Activated CD4-positive, alpha-beta T cell treated with anti-CD3 and anti-CD28 coated beads, Interleukin-2, amount 50 U/mL, for 48 hours (primary cell): ENCODE measurements around the gene SCAF8.
"Not testable (repeated sequence)": the region's sequence is repeated elsewhere in the genome, so short reads cannot be mapped to it uniquely, and the experiment has no call there.

Source experiments
- DNase-seq, 2 experiments: peaks; one replicate each; pipeline ENCODE4 v3.0.0-alpha.2; 2020

Gene SCAF8

GRCh38 chr6:154733183-154733625, at the start of gene SCAF8:
SCAF8 (plus strand) TSS chr6:154733416; CDS start chr6:154733901, 485 bp downstream.
- DNase-seq, result peak; percentile 82 to 83

- DNase-seq, result no peak
Measured at GRCh38 chr6:154683756-154684523, 49.3 kb upstream of the SCAF8 start.

GRCh38 chr6:154686162-154686561, 47.1 kb upstream of the SCAF8 start:
- no peak for DNase-seq

- no peak for DNase-seq
Measured at GRCh38 chr6:154689493-154690255, 43.5 kb upstream of the SCAF8 start.

- DNase-seq, result no peak
Measured at GRCh38 chr6:154690857-154691256, 42.4 kb upstream of the SCAF8 start.

GRCh38 chr6:154696661-154697060, 36.6 kb upstream of the SCAF8 start:
- no peak for DNase-seq

- DNase-seq, result no peak
Measured at GRCh38 chr6:154703124-154703523, 30.1 kb upstream of the SCAF8 start.

- no peak for DNase-seq
Measured at GRCh38 chr6:154705471-154706113, 27.6 kb upstream of the SCAF8 start.

GRCh38 chr6:154706389-154706788, 26.8 kb upstream of the SCAF8 start:
- DNase-seq, result no peak

GRCh38 chr6:154709621-154710020, 23.6 kb upstream of the SCAF8 start:
- DNase-seq, result no peak

GRCh38 chr6:154710689-154711088, 22.5 kb upstream of the SCAF8 start:
- DNase-seq, result no peak

GRCh38 chr6:154715446-154715845, 17.8 kb upstream of the SCAF8 start:
- no peak for DNase-seq

- DNase-seq, result not testable (repeated sequence)
Measured at GRCh38 chr6:154716350-154716749, 16.9 kb upstream of the SCAF8 start.

- DNase-seq, result no peak
Measured at GRCh38 chr6:154719433-154719832, 13.8 kb upstream of the SCAF8 start.

GRCh38 chr6:154719854-154720253, 13.4 kb upstream of the SCAF8 start:
- DNase-seq, result no peak

- DNase-seq, result no peak
Measured at GRCh38 chr6:154721460-154721859, 11.8 kb upstream of the SCAF8 start.

- DNase-seq, result no peak
Measured at GRCh38 chr6:154726887-154727286, 6.3 kb upstream of the SCAF8 start.

- DNase-seq, result no peak
Measured at GRCh38 chr6:154731296-154732218, 1.7 kb upstream of the SCAF8 start.

GRCh38 chr6:154732538-154733182, 556 bp upstream of the SCAF8 start:
- no peak for DNase-seq

GRCh38 chr6:154733626-154734382, 588 bp downstream of the SCAF8 start:
- DNase-seq, result peak; percentile 89 to 93

GRCh38 chr6:154736618-154737259, 3.5 kb downstream of the SCAF8 start:
- no peak for DNase-seq
